Coronary artery (tissue), 2 donors: Measurements from ENCODE around the gene CRADD.

ENCODE experiments used
- DNase-seq: peaks from one replicate; pipeline ENCODE4 v3.0.0-alpha.2; 2017; ENCODE audit warnings: low spot score
- H3K27ac ChIP-seq, 2 donors: fragments of 200-600 bp; sonication (generic); one replicate each; pipeline ENCODE4 v1.5.1; 2016 to 2019
- H3K4me3 ChIP-seq: fragments of 200-600 bp; sonication (generic); 2 replicates; pipeline ENCODE4 v1.5.1; 2016; ENCODE audit warnings: mild to moderate bottlenecking, moderate library complexity
- TF ChIP-seq, protein P1 (sequence below): fragments of 200-600 bp; sonication (generic); IDR thresholded peaks from one replicate; pipeline ENCODE4 v1.5.1; 2019; ENCODE audit warnings: antibody characterized with exemption

CRADD gene

DNA sequence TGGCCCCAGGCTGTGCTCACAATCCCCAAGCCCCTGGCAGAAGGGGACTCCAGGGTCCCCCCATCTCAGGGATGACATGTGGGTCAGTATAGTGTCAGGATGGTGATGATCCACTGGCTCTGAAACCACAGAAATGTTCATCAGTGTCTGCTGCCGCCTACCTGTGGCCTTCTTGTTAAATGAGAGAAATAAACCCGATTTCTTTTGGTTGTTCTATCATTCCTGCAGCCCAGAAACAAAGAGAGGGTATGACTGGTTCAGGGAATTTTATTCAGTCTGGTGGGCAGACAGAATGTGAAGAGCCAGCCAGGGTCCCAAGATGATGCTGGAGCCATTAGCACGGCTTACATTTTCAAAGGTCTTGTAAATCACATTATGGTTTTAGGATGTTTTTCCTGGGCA lies 86.6 kb downstream of the CRADD start:
- DNase-seq = no peak
- TF ChIP-seq, protein P1, sequence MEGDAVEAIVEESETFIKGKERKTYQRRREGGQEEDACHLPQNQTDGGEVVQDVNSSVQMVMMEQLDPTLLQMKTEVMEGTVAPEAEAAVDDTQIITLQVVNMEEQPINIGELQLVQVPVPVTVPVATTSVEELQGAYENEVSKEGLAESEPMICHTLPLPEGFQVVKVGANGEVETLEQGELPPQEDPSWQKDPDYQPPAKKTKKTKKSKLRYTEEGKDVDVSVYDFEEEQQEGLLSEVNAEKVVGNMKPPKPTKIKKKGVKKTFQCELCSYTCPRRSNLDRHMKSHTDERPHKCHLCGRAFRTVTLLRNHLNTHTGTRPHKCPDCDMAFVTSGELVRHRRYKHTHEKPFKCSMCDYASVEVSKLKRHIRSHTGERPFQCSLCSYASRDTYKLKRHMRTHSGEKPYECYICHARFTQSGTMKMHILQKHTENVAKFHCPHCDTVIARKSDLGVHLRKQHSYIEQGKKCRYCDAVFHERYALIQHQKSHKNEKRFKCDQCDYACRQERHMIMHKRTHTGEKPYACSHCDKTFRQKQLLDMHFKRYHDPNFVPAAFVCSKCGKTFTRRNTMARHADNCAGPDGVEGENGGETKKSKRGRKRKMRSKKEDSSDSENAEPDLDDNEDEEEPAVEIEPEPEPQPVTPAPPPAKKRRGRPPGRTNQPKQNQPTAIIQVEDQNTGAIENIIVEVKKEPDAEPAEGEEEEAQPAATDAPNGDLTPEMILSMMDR = no peak
- no peak overlapping the region for H3K27ac ChIP-seq
- H3K4me3 ChIP-seq = no peak overlapping the region

DNA sequence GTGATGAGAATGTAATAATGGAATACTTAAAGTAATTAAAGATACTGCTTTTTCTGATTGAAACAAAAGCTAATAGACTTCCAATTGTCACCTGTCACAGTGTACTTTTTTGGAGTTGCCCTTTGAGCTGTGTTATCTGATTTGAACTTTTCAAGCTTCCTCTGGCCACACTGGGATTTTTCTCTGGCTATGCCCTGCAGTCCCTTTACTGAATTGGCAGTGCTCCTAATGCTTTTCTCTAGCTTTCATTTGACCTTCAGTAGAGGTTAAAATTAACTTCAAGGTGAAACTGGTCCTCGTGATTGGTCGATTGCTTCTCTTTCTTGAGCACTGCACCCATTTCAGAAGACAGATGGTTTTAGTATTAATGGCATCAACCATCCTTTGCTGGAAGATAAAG lies 89.2 kb downstream of the CRADD start:
- TF ChIP-seq, protein P1 = no peak
- no peak for DNase-seq
- H3K4me3 ChIP-seq = no peak overlapping the region
- H3K27ac ChIP-seq = peak overlapping the region; percentile 32 to 63

DNA sequence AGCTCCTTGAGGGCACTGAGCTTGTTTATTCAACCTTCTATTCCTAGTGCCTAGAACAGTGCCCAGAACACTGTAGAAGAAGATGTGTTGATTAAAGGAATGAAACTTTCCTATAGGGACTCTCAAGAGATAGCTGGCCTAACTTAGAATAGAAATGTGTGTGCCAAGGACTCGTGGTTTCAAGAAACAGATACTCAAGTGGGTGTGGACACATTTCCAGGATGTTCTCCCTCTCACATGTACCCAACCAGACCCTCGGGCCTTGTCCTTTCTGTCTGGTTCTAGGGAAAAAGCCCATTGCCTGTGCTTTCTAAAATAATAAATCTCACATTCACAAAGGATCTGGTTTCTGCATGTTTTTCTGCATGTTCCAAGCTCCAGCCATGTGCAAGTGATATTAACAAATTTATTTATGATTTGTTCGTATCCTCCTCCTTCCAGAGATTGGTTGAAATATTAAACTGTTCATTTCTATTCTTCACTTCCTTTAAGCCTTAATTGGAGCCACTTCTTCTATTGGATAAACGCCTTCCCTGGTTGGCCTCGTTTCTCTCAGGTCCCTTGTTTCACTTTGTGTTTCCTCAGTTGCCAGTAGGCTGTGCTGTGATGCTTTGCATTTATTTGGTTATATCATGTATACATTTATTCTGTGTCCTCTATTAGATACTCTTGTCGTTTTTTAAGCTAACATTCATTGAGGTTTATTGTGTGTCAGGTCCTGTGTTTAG lies 89.8 kb downstream of the CRADD start:
- H3K27ac ChIP-seq = peak overlapping the region; percentile 32 to 63
- DNase-seq = no peak
- peak overlapping the region; percentile 39 for H3K4me3 ChIP-seq
- TF ChIP-seq, protein P1 = peak; percentile 16

DNA sequence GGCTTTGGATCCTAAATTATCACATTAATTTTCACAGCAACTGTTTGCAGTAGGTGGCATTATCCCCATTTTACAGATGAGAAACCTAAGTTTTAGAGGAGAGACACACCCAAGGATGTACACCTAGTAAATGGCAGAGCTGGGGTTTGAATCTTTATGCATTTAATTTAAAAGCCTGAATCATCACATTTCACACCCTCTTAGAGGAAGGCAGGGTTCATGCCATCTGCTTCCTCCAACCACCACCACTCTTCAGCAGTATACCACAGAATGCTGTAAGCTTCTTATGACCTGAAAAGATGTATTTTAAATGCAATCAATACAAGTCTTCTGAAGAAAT lies 90.3 kb downstream of the CRADD start:
- TF ChIP-seq, protein P1 = no peak
- Histone ChIP-seq H3K27ac (peak overlapping the region; percentile 32 to 63), H3K4me3 (peak overlapping the region; percentile 39)
- no peak for DNase-seq

DNA sequence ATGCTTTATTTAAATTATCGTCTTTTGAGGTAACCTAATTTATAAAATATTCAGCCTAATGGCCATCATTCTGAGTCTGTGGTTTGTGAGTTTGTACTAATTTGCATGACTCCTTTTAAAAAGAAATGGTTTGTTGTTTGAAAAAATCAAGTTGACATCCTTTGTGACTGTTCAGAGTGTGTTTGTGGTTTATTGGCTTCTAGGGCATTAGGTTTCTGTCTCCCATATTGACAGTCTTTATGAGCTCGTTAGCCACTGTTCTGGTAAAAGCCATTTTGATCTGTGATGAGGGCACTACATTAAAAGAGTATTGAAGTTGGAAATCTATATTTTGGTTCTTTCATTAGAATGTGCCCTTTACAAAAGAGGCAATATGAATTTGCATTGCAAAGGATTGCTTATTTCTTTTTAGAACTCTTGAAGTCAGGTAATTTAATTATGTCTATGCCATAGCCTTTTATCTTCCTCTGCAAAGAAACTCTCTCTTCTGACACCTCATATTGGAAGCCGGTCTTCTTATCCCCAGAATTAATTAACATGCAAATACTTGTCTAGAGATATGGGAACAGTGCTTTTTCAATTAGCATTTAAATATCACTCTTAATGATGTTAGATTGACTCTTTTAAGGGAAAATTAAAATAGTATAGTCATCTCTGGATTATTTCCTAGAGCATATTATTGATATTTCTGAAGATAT lies 95.0 kb downstream of the CRADD start:
- H3K27ac ChIP-seq = no peak overlapping the region
- no peak for DNase-seq
- TF ChIP-seq, protein P1 = no peak
- no peak overlapping the region for H3K4me3 ChIP-seq

DNA sequence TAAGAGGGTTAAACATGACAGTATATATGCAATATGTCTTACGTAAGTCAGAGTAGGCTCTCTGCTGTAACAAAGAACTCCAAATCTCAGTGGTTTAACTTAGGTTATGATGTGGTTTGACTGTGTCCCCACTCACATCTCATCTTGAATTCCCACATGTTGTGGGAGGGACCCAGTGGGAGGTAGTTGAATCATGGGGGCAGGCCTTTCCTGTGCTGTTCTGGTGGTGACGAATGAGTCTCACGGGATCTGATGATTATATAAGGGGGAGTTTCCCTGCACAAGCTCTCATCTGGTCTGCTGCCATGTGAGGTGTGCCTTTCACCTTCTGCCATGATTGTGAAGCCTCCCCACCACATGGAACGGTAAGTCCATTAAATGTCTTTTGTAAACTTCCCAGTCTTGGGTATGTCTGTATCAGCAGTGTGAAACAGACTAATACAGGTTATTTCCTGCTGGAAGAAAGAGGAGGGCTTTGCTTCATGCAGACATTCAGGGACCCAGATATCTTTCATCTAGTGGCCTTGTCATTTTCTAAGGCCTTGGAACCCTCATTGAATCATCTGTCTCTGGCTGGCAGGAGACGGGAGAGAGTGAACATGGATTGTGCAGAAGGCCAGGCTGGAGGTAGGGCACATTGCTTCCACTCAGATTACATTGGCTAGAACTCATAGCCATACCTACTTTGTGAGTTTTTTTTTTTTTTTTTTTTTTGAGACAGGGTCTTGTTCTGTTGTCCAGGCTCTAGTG lies 96.1 kb downstream of the CRADD start:
- DNase-seq = no peak
- H3K27ac ChIP-seq = no peak overlapping the region
- TF ChIP-seq, protein P1 = no peak
- H3K4me3 ChIP-seq = no peak overlapping the region
